OCI-LY3 (cell line): ENCODE measurements around the gene KAZN.

Source experiments
- H2AFZ ChIP-seq: fragments of 200-600, 300-600 bp; shearing (Covaris generic); 2 replicates; pipeline ENCODE4 v1.6.0; 2014; ENCODE audit warnings: antibody characterized with exemption, low read depth, low read length
- H3K27ac ChIP-seq: fragments of 200-600, 300-600 bp; sonication (generic); 2 replicates; pipeline ENCODE4 v1.5.1; 2014; ENCODE audit warnings: mild to moderate bottlenecking, low read length, moderate library complexity, mixed read lengths
- H3K27me3 ChIP-seq: fragments of 200-600, 300-600 bp; sonication (generic); 2 replicates; pipeline ENCODE4 v1.6.1; 2014; ENCODE audit warnings: low read depth, low read length, mixed read lengths
- H3K36me3 ChIP-seq: fragments of 200-600, 300-600 bp; sonication (generic); replicated peaks from 2 replicates; pipeline ENCODE3; 2014; ENCODE audit warnings: low read depth, low read length, mixed read lengths
- H3K4me1 ChIP-seq: fragments of 300-600, 200-600 bp; sonication (generic); 2 replicates; pipeline ENCODE4 v1.6.1; 2014; ENCODE audit warnings: low read length, mixed read lengths
- H3K4me2 ChIP-seq: fragments of 200-600, 300-600 bp; sonication (generic); 2 replicates; pipeline ENCODE4 v1.6.1; 2014; ENCODE audit warnings: low read length, mixed read lengths
- H3K4me3 ChIP-seq: fragments of 300-600, 200-600 bp; sonication (generic); 2 replicates; pipeline ENCODE4 v1.5.1; 2014; ENCODE audit warnings: antibody characterized with exemption, mild to moderate bottlenecking, low read length, moderate library complexity
- H3K79me2 ChIP-seq: fragments of 300-600, 200-600 bp; shearing (Covaris generic); 2 replicates; pipeline ENCODE4 v1.6.1; 2014; ENCODE audit warnings: mild to moderate bottlenecking, low read length, mixed read lengths
- H3K9ac ChIP-seq: fragments of 300-600, 200-600 bp; shearing (Covaris generic); 2 replicates; pipeline ENCODE4 v1.6.0; 2014; ENCODE audit warnings: mild to moderate bottlenecking, low read length, moderate library complexity
- H3K9me3 ChIP-seq: fragments of 200-600, 300-600 bp; shearing (Covaris generic); 2 replicates; pipeline ENCODE4 v1.6.1; 2014; ENCODE audit warnings: low read length, mixed read lengths; ENCODE audit not compliant: insufficient read depth
- H4K20me1 ChIP-seq: fragments of 200-600, 300-600 bp; sonication (generic); 2 replicates; pipeline ENCODE4 v1.6.1; 2016; ENCODE audit warnings: low read length, mixed read lengths; ENCODE audit not compliant: insufficient read depth
- CTCF ChIP-seq: fragments of 200-600, 300-600 bp; sonication (generic); IDR thresholded peaks from 2 replicates; pipeline ENCODE4 v1.5.1; 2014; ENCODE audit warnings: antibody characterized with exemption, low read length, low read depth
- EZH2phosphoT487 ChIP-seq: fragments of 200-600 bp; shearing (Covaris generic); IDR thresholded peaks from 2 replicates; pipeline ENCODE4 v1.6.1; 2018; ENCODE audit warnings: antibody characterized with exemption, mixed run types, low read depth

The KAZN gene

GRCh38 chr1:14570514-14570913 is 28.0 kb upstream of the KAZN start:
- H3K79me2 ChIP-seq: no peaks in the 10 kb centered on the region
- no peaks in the 10 kb centered on the region for H3K27me3 ChIP-seq
- H3K27ac ChIP-seq: no peak overlapping the region
- H3K9ac ChIP-seq: no peak overlapping the region
- no peak overlapping the region for H2AFZ ChIP-seq
- no peak for TF ChIP-seq CTCF
- TF ChIP-seq EZH2phosphoT487: no peak
- no peak overlapping the region for H3K4me2 ChIP-seq
- no peaks in the 10 kb centered on the region for H3K4me1 ChIP-seq
- H3K9me3 ChIP-seq: no peaks in the 10 kb centered on the region
- no peaks in the 10 kb centered on the region for H3K36me3 ChIP-seq
- H3K4me3 ChIP-seq: no peak overlapping the region
- no peaks in the 10 kb centered on the region for H4K20me1 ChIP-seq

GRCh38 chr1:14571810-14572767 is 26.4 kb upstream of the KAZN start:
- no peaks in the 10 kb centered on the region for H3K27me3 ChIP-seq
- H3K79me2 ChIP-seq: no peaks in the 10 kb centered on the region
- no peaks in the 10 kb centered on the region for H4K20me1 ChIP-seq
- TF ChIP-seq CTCF: no peak
- TF ChIP-seq EZH2phosphoT487: no peak
- no peaks in the 10 kb centered on the region for H3K36me3 ChIP-seq
- no peak overlapping the region for H3K4me2 ChIP-seq
- H3K4me1 ChIP-seq: no peaks in the 10 kb centered on the region
- H3K9me3 ChIP-seq: no peaks in the 10 kb centered on the region
- no peak overlapping the region for H2AFZ ChIP-seq
- no peak overlapping the region for H3K4me3 ChIP-seq
- no peak overlapping the region for H3K9ac ChIP-seq
- no peak overlapping the region for H3K27ac ChIP-seq

GRCh38 chr1:14572861-14573260 is 25.6 kb upstream of the KAZN start:
- Histone ChIP-seq H2AFZ (no peak overlapping the region), H3K4me1 (no peaks in the 10 kb centered on the region)

More at GRCh38 chr1:14572861-14573260, 25.6 kb upstream of the KAZN start:
- H3K9me3 ChIP-seq: no peaks in the 10 kb centered on the region
- no peak overlapping the region for H3K4me2 ChIP-seq
- no peaks in the 10 kb centered on the region for H3K36me3 ChIP-seq
- H3K27me3 ChIP-seq: no peaks in the 10 kb centered on the region
- no peak overlapping the region for H3K9ac ChIP-seq
- TF ChIP-seq CTCF (no peak), EZH2phosphoT487 (no peak)
- no peaks in the 10 kb centered on the region for H3K79me2 ChIP-seq
- no peak overlapping the region for H3K4me3 ChIP-seq
- H4K20me1 ChIP-seq: no peaks in the 10 kb centered on the region
- no peak overlapping the region for H3K27ac ChIP-seq
